H1 (cell line): ENCODE measurements around the gene C2CD3. TPM values are rescaled to one million over a fixed set of nuclear protein-coding genes. Genes with fewer than 3 reads are reported as not detected.

ENCODE experiments used
- CTCF ChIA-PET: fragments of 300-600 bp; sonication (Branson Sonifier 250); formaldehyde crosslinking; loops from one replicate; lab custom pipeline; 2021; ENCODE audit not compliant: partially characterized antibody; lab: Charles Lee
- POLR2A ChIA-PET: fragments of 300-600 bp; sonication (Branson Sonifier 250); formaldehyde crosslinking; loops from one replicate; lab custom pipeline; 2021; ENCODE audit warnings: inconsistent platforms; ENCODE audit not compliant: partially characterized antibody; lab: Charles Lee
- DNase-seq, 2 experiments: peaks; one replicate each; pipeline versions ENCODE4 v3.0.0 to v3.0.0-alpha.2; 2010 to 2022; ENCODE audit warnings: low spot score in 2 of 2, low read depth in 1 of 2, mixed read lengths in 1 of 2
- FAIRE-seq: peaks from 2 replicates; lab custom pipeline; 2011; peaks lifted over from hg19 to GRCh38; lab: Jason Lieb, UNC
- H2AFZ ChIP-seq: 2 replicates; pipeline ENCODE4 v1.8.1; 2012; ENCODE audit warnings: low read length, inconsistent platforms
- H2AK5ac ChIP-seq: 2 replicates; pipeline ENCODE4 v1.6.1; 2013; ENCODE audit warnings: low read depth, low read length
- H2BK120ac ChIP-seq: replicated peaks from 2 replicates; pipeline ENCODE3; 2013; ENCODE audit warnings: low read depth, low read length, inconsistent platforms
- H2BK12ac ChIP-seq: 2 replicates; pipeline ENCODE4 v1.6.1; 2013; ENCODE audit warnings: low read depth, low read length
- H2BK15ac ChIP-seq: 2 replicates; pipeline ENCODE4 v1.6.1; 2013; ENCODE audit warnings: low read length
- H2BK20ac ChIP-seq: 2 replicates; pipeline ENCODE4 v1.6.1; 2013; ENCODE audit warnings: low read length
- H2BK5ac ChIP-seq: 2 replicates; pipeline ENCODE4 v1.6.1; 2013; ENCODE audit warnings: low read depth, low read length
- H3K14ac ChIP-seq: 2 replicates; pipeline ENCODE4 v1.6.1; 2013; ENCODE audit warnings: inconsistent platforms; ENCODE audit not compliant: insufficient read length
- H3K18ac ChIP-seq: 2 replicates; pipeline ENCODE4 v1.6.1; 2013; ENCODE audit warnings: low read length; ENCODE audit errors: extremely low read depth
- H3K23ac ChIP-seq: 2 replicates; pipeline ENCODE4 v1.6.1; 2013; ENCODE audit warnings: inconsistent platforms; ENCODE audit not compliant: insufficient read length
- H3K23me2 ChIP-seq: 2 replicates; pipeline ENCODE4 v1.6.1; 2013; ENCODE audit warnings: low read depth, low read length
- H3K27ac ChIP-seq: 2 replicates; pipeline ENCODE4 v1.6.1; 2011; ENCODE audit warnings: low read depth, low read length, inconsistent platforms
- H3K27me3 ChIP-seq, 4 experiments: replicated peaks in 1 of 4; 1 replicate in 1 of 4; 2 replicates in 3 of 4; pipeline versions ENCODE4 v1.6.1 to v1.8.1; 2011 to 2013; ENCODE audit warnings: low read length in 3 of 4, mild to moderate bottlenecking in 3 of 4, inconsistent platforms in 2 of 4, mixed read lengths in 2 of 4, moderate library complexity in 1 of 4; ENCODE audit not compliant: control insufficient read depth in 3 of 4, insufficient read depth in 3 of 4; ENCODE audit errors: extremely low read depth in 1 of 4
- H3K36me3 ChIP-seq, 4 experiments: 2 replicates each; pipeline versions ENCODE4 v1.6.1 to v1.8.1; 2011 to 2013; ENCODE audit warnings: mild to moderate bottlenecking in 4 of 4, low read length in 3 of 4, moderate library complexity in 2 of 4, control low read depth in 1 of 4, inconsistent platforms in 1 of 4; ENCODE audit not compliant: insufficient read depth in 4 of 4, control insufficient read depth in 2 of 4
- H3K4ac ChIP-seq: replicated peaks from 2 replicates; pipeline ENCODE3; 2013; ENCODE audit warnings: low read length, low read depth, mixed read lengths, inconsistent platforms; ENCODE audit not compliant: insufficient read length
- H3K4me1 ChIP-seq, 4 experiments: replicated peaks in 1 of 4; 1 replicate in 1 of 4; 2 replicates in 3 of 4; pipeline versions ENCODE4 v1.6.1 to v1.8.1; 2011 to 2013; ENCODE audit warnings: low read length in 3 of 4, inconsistent platforms in 2 of 4, mixed read lengths in 1 of 4; ENCODE audit not compliant: insufficient read depth in 4 of 4, control insufficient read depth in 3 of 4
- H3K4me2 ChIP-seq, 2 experiments: 2 replicates each; pipeline versions ENCODE4 v1.6.1 to v1.8.1; 2011 to 2013; ENCODE audit warnings: low read depth in 2 of 2, low read length in 2 of 2, control low read depth in 1 of 2, inconsistent platforms in 1 of 2, mild to moderate bottlenecking in 1 of 2; ENCODE audit not compliant: insufficient read depth in 1 of 2
- H3K4me3 ChIP-seq, 4 experiments: fragments of 200-600, 300-600 bp in 1 of 4; sonication (generic), shearing (Covaris generic), sonication (Bioruptor Twin) in 1 of 4; 2 replicates each; pipeline versions ENCODE4 v1.5.1 to v1.8.1; 2011 to 2016; ENCODE audit warnings: low read length in 4 of 4, low read depth in 3 of 4, control low read depth in 2 of 4, inconsistent platforms in 2 of 4, mild to moderate bottlenecking in 2 of 4, mixed read lengths in 1 of 4, moderate library complexity in 1 of 4; ENCODE audit not compliant: insufficient read depth in 2 of 4; ENCODE audit errors: extremely low read depth in 1 of 4
- H3K56ac ChIP-seq: replicated peaks from 2 replicates; pipeline ENCODE3; 2013; ENCODE audit warnings: low read depth, mild to moderate bottlenecking, mixed read lengths, low read length, inconsistent platforms; ENCODE audit not compliant: insufficient read length
- H3K79me1 ChIP-seq: 2 replicates; pipeline ENCODE4 v1.6.1; 2013; ENCODE audit warnings: low read depth, low read length, control low read depth
- H3K79me2 ChIP-seq, 2 experiments: 2 replicates each; pipeline versions ENCODE4 v1.6.1 to v1.8.1; 2012 to 2013; ENCODE audit warnings: low read length in 2 of 2, mild to moderate bottlenecking in 2 of 2, inconsistent platforms in 1 of 2; ENCODE audit not compliant: insufficient read depth in 2 of 2, control insufficient read depth in 1 of 2
- H3K9ac ChIP-seq, 4 experiments: replicated peaks in 1 of 4; 1 replicate in 1 of 4; 2 replicates in 3 of 4; pipeline versions ENCODE4 v1.6.1 to v1.8.1; 2011 to 2013; ENCODE audit warnings: low read depth in 3 of 4, low read length in 3 of 4, control low read depth in 2 of 4, mild to moderate bottlenecking in 2 of 4, moderate library complexity in 2 of 4, inconsistent platforms in 1 of 4; ENCODE audit errors: extremely low read depth in 1 of 4
- H3K9me3 ChIP-seq, 2 experiments: 2 replicates each; pipeline versions ENCODE4 v1.6.1 to v1.8.1; 2012 to 2013; ENCODE audit warnings: mild to moderate bottlenecking in 2 of 2, moderate library complexity in 2 of 2, control low read depth in 1 of 2, inconsistent platforms in 1 of 2, low read depth in 1 of 2, low read length in 1 of 2, mixed read lengths in 1 of 2; ENCODE audit not compliant: insufficient read depth in 2 of 2
- H4K20me1 ChIP-seq, 2 experiments: replicated peaks in 1 of 2; 2 replicates each; pipeline versions ENCODE3 to v1.8.1; 2011 to 2013; ENCODE audit warnings: inconsistent platforms in 2 of 2, low read length in 2 of 2, mild to moderate bottlenecking in 1 of 2; ENCODE audit not compliant: insufficient read depth in 2 of 2, control insufficient read depth in 1 of 2
- H4K5ac ChIP-seq: 2 replicates; pipeline ENCODE4 v1.6.1; 2013; ENCODE audit warnings: low read length, low read depth, mixed read lengths, inconsistent platforms; ENCODE audit not compliant: insufficient read length
- H4K8ac ChIP-seq: 2 replicates; pipeline ENCODE4 v1.8.0; 2013; ENCODE audit warnings: mild to moderate bottlenecking, moderate library complexity, low read length, inconsistent platforms; ENCODE audit not compliant: insufficient read depth; ENCODE audit errors: extremely low read depth
- H4K91ac ChIP-seq: replicated peaks from 2 replicates; pipeline ENCODE3; 2013; ENCODE audit warnings: low read length, mixed read lengths, inconsistent platforms; ENCODE audit not compliant: insufficient read length
- ATF2 ChIP-seq: IDR thresholded peaks from 2 replicates; pipeline ENCODE4 v1.6.1; 2012; ENCODE audit warnings: low read length, inconsistent platforms
- BCL11A ChIP-seq, 2 experiments: IDR thresholded peaks; one replicate each; pipeline ENCODE4 v1.6.1; 2011; ENCODE audit warnings: low read depth in 2 of 2, low read length in 2 of 2, mild to moderate bottlenecking in 2 of 2
- CEBPB ChIP-seq: IDR thresholded peaks from 2 replicates; pipeline ENCODE4 v1.6.1; 2012; ENCODE audit warnings: low read depth, low read length
- CTBP2 ChIP-seq: IDR thresholded peaks from 2 replicates; pipeline ENCODE4 v1.7.0; 2011; ENCODE audit warnings: borderline replicate concordance, mild to moderate bottlenecking, moderate library complexity, mixed read lengths, low read length; ENCODE audit not compliant: insufficient read depth, insufficient read length
- GABPA ChIP-seq: IDR thresholded peaks from 2 replicates; pipeline ENCODE4 v1.6.1; 2011; ENCODE audit warnings: mild to moderate bottlenecking, low read length, moderate library complexity, borderline replicate concordance; ENCODE audit not compliant: insufficient read depth
- JUND ChIP-seq: IDR thresholded peaks from 2 replicates; pipeline ENCODE4 v1.6.1; 2011; ENCODE audit warnings: mild to moderate bottlenecking, improper control_type of control experiment, low read length
- MAFK ChIP-seq: IDR thresholded peaks from 2 replicates; pipeline ENCODE4 v1.6.1; 2012; ENCODE audit warnings: low read depth, mild to moderate bottlenecking, improper control_type of control experiment, low read length
- PHF8 ChIP-seq: fragments of 200-600 bp; sonication (generic); conservative IDR thresholded peaks from 2 replicates; pipeline ENCODE4 v1.7.1; 2012; ENCODE audit warnings: low read depth, mild to moderate bottlenecking, inconsistent platforms, low read length, moderate library complexity
- POLR2A ChIP-seq, 2 experiments: IDR thresholded peaks; 1 replicate in 1 of 2; 2 replicates in 1 of 2; pipeline ENCODE4 v1.6.1; 2011; ENCODE audit warnings: low read depth in 2 of 2, low read length in 2 of 2, mild to moderate bottlenecking in 2 of 2; ENCODE audit errors: control extremely low read depth in 1 of 2
- POLR2AphosphoS5 ChIP-seq: IDR thresholded peaks from 2 replicates; pipeline ENCODE4 v1.6.1; 2011; ENCODE audit warnings: low read depth, low read length
- RAD21 ChIP-seq, 2 experiments: IDR thresholded peaks in 1 of 2; conservative IDR thresholded peaks in 1 of 2; 2 replicates each; pipeline ENCODE4 v1.6.1; 2011; ENCODE audit warnings: low read depth in 2 of 2, low read length in 2 of 2, improper control_type of control experiment in 1 of 2, inconsistent platforms in 1 of 2, mild to moderate bottlenecking in 1 of 2, moderate library complexity in 1 of 2
- SP1 ChIP-seq: IDR thresholded peaks from 2 replicates; pipeline ENCODE4 v1.6.1; 2011; ENCODE audit warnings: low read depth, low read length
- SUZ12 ChIP-seq: fragments of 200-600 bp; sonication (generic); IDR thresholded peaks from 2 replicates; pipeline ENCODE4 v1.6.1; 2012; ENCODE audit warnings: mild to moderate bottlenecking, inconsistent platforms, low read length, moderate library complexity, mixed read lengths
- polyA plus RNA-seq, 7 experiments: library from polyadenylated mRNA; depleted of rRNA in 3 of 7; stranded (reverse) in 5 of 7; unstranded in 2 of 7; fragments of >200 nt in 5 of 7; fragments of 200-250 nt in 2 of 7; gene quantifications; 1 replicate in 5 of 7; 2 replicates in 1 of 7; 4 replicates in 1 of 7; pipeline versions ENCODE4 v1.2.1 to v1.2.3, GENCODE V29; 2011 to 2013; ENCODE audit warnings: missing spikeins in 2 of 7, mixed read lengths in 2 of 7
- total RNA-seq: library from RNA; stranded (reverse); fragmentation: NEBNext Ultra II Directional; extraction: Animal tissue kit (Norgen Biotek cat#: 25700); gene quantifications from 2 replicates; pipeline ENCODE4 v1.2.1, GENCODE V29; 2021

Gene C2CD3
- total and polyA plus RNA-seq, 2 of the 8 experiments (the other 6 are each of a cell fraction or from before 2014, with no cell fraction given): 11.0 to 29.1 TPM

- Histone ChIP-seq H4K20me1 (no peaks in the 10 kb centered on the region), H2BK5ac (no peak overlapping the region), H3K27me3 (no peaks in the 10 kb centered on the region), H3K79me2 (no peaks in the 10 kb centered on the region), H4K8ac (no peak overlapping the region), H3K18ac (no peak overlapping the region), H4K91ac (no peak overlapping the region), H3K79me1 (no peaks in the 10 kb centered on the region), H2AFZ (no peak overlapping the region), H3K4me1 (no peaks in the 10 kb centered on the region), H2BK20ac (no peak overlapping the region), H3K4me2 (no peak overlapping the region), H3K9me3 (no peaks in the 10 kb centered on the region), H3K27ac (no peak overlapping the region), H3K56ac (no peak overlapping the region), H3K14ac (no peak overlapping the region), H3K23me2 (no peaks in the 10 kb centered on the region), H2BK15ac (no peak overlapping the region), H4K5ac (no peak overlapping the region), H2BK12ac (no peak overlapping the region), H3K9ac (no peak overlapping the region), H3K4ac (no peak overlapping the region), H3K36me3 (peaks cover 0 to 3% (median 0%) of the 10 kb centered on the region in 4 experiments; a peak in 2 of 8 replicates), H3K23ac (no peak overlapping the region), H2BK120ac (no peak overlapping the region), H2AK5ac (no peak overlapping the region), H3K4me3 (no peak overlapping the region)
- ChIA-PET POLR2A (no interaction called here), CTCF (interaction anchor here (0.8 to 1.1 kb wide), 2 partner anchors 27 to 28 kb away, joined by 3 read pairs; no protein-coding TSS in a partner anchor)
- no peak for DNase-seq
- no peak for FAIRE-seq
- TF ChIP-seq RAD21 (IDR thresholded peaks at IDR 0.05 in 1 of 2, conservative IDR thresholded peaks at IDR 0.05 in 1 of 2; ENCODE audit: low read depth in 2 of 2, low read length in 2 of 2): no peak
- TF ChIP-seq SP1: no peak
- TF ChIP-seq CTBP2: no peak
- TF ChIP-seq CEBPB: no peak
- no peak for TF ChIP-seq GABPA
- no peak for TF ChIP-seq POLR2A (IDR thresholded peaks at IDR 0.05; ENCODE audit: control extremely low read depth in 1 of 2, low read depth in 2 of 2, low read length in 2 of 2)
- TF ChIP-seq BCL11A (IDR thresholded peaks at IDR 0.05; ENCODE audit: low read depth in 2 of 2, low read length in 2 of 2): no peak
- TF ChIP-seq ATF2: no peak
- TF ChIP-seq JUND: no peak
- no peak for TF ChIP-seq MAFK
- no peak for TF ChIP-seq POLR2AphosphoS5
- TF ChIP-seq SUZ12: no peak
- no peak for TF ChIP-seq PHF8
Measured at GRCh38 chr11:74123008-74123448, 47.8 kb downstream of the C2CD3 start.
